Measurements from ENCODE around the gene MRPL57.
A peak's percentile ranks its signal among the peaks of the same experiment; 100 is the strongest.

MRPL57 gene

GRCh38 chr13:21148557-21149258, 27.8 kb upstream of the MRPL57 start:
- Histone ChIP-seq H3K36me3 (ENCODE audit: insufficient read depth, low read length) (peaks cover 55% of the 10 kb centered on the region), H3K79me2 (ENCODE audit: insufficient read depth, low read length) (peaks cover 26% of the 10 kb centered on the region), H3K4me1 (ENCODE audit: insufficient read depth, low read length) (peaks cover 3% of the 10 kb centered on the region), H3K9ac (ENCODE audit: low read depth, low read length) (no peak overlapping the region), H2AFZ (ENCODE audit: low read depth, low read length) (no peak overlapping the region), H3K27ac (ENCODE audit: low read length) (no peak overlapping the region), H3K4me3 (ENCODE audit: low read depth in 1 of 2, low read length in 2 of 2) (no peak overlapping the region), H3K9me3 (ENCODE audit: insufficient read depth, low read length, severe bottlenecking) (no peaks in the 10 kb centered on the region), H3K27me3 (ENCODE audit: insufficient read depth, low read length, poor library complexity) (no peaks in the 10 kb centered on the region), H4K20me1 (ENCODE audit: insufficient read depth, low read length) (peaks cover 23% of the 10 kb centered on the region), H3K4me2 (ENCODE audit: insufficient read depth, low read length) (no peak overlapping the region)
- ATAC-seq (ENCODE audit: insufficient read depth, low read depth) (no peak), DNase-seq (no peak)
- TF ChIP-seq CTCF (IDR thresholded peaks at IDR 0.05; ENCODE audit: borderline replicate concordance, extremely low read depth, low read length, poor library complexity, severe bottlenecking): no peak
- TF ChIP-seq EZH2 (IDR thresholded peaks at IDR 0.05; ENCODE audit: borderline replicate concordance, low read depth, low read length, severe bottlenecking): no peak

- H4K20me1 ChIP-seq (ENCODE audit: insufficient read depth, low read length): peaks cover 18% of the 10 kb centered on the region; the same call in 1 of the 2 replicates
- no peak for TF ChIP-seq CTCF (IDR thresholded peaks at IDR 0.05; ENCODE audit: borderline replicate concordance, extremely low read depth, low read length, poor library complexity, severe bottlenecking)
- TF ChIP-seq EZH2 (IDR thresholded peaks at IDR 0.05; ENCODE audit: borderline replicate concordance, low read depth, low read length, severe bottlenecking): no peak
Observed at GRCh38 chr13:21149568-21149967, 26.9 kb upstream of the MRPL57 start.

GRCh38 chr13:21150013-21150412, 26.4 kb upstream of the MRPL57 start:
- no peak overlapping the region for H3K27ac ChIP-seq (ENCODE audit: low read length)
- H3K9me3 ChIP-seq (ENCODE audit: insufficient read depth, low read length, severe bottlenecking): no peaks in the 10 kb centered on the region
- peaks cover 13% of the 10 kb centered on the region for H3K79me2 ChIP-seq (ENCODE audit: insufficient read depth, low read length)
- no peak overlapping the region for H3K9ac ChIP-seq (ENCODE audit: low read depth, low read length)
- H4K20me1 ChIP-seq (ENCODE audit: insufficient read depth, low read length): peaks cover 16% of the 10 kb centered on the region; the same call in 1 of the 2 replicates
- no peak for DNase-seq
- no peak overlapping the region for H3K4me3 ChIP-seq (ENCODE audit: low read depth in 1 of 2, low read length in 2 of 2)
- ATAC-seq (ENCODE audit: insufficient read depth, low read depth): no peak
- H3K4me2 ChIP-seq (ENCODE audit: insufficient read depth, low read length): no peak overlapping the region
- no peak for TF ChIP-seq CTCF (IDR thresholded peaks at IDR 0.05; ENCODE audit: borderline replicate concordance, extremely low read depth, low read length, poor library complexity, severe bottlenecking)
- no peak for TF ChIP-seq EZH2 (IDR thresholded peaks at IDR 0.05; ENCODE audit: borderline replicate concordance, low read depth, low read length, severe bottlenecking)
- peaks cover 54% of the 10 kb centered on the region for H3K36me3 ChIP-seq (ENCODE audit: insufficient read depth, low read length)
- no peak overlapping the region for H2AFZ ChIP-seq (ENCODE audit: low read depth, low read length)
- no peaks in the 10 kb centered on the region for H3K27me3 ChIP-seq (ENCODE audit: insufficient read depth, low read length, poor library complexity)
- no peaks in the 10 kb centered on the region for H3K4me1 ChIP-seq (ENCODE audit: insufficient read depth, low read length)

More at GRCh38 chr13:21149568-21149967, 26.9 kb upstream of the MRPL57 start:
- H3K9me3 ChIP-seq (ENCODE audit: insufficient read depth, low read length, severe bottlenecking): no peaks in the 10 kb centered on the region
- peak; percentile 38; the same call in 2 of the 3 replicates for ATAC-seq (ENCODE audit: insufficient read depth, low read depth)
- H3K79me2 ChIP-seq (ENCODE audit: insufficient read depth, low read length): peaks cover 18% of the 10 kb centered on the region
- H3K4me1 ChIP-seq (ENCODE audit: insufficient read depth, low read length): no peaks in the 10 kb centered on the region
- no peak for DNase-seq
- H3K27me3 ChIP-seq (ENCODE audit: insufficient read depth, low read length, poor library complexity): no peaks in the 10 kb centered on the region
- no peak overlapping the region for H2AFZ ChIP-seq (ENCODE audit: low read depth, low read length)
- H3K27ac ChIP-seq (ENCODE audit: low read length): no peak overlapping the region
- no peak overlapping the region for H3K4me2 ChIP-seq (ENCODE audit: insufficient read depth, low read length)
- no peak overlapping the region for H3K9ac ChIP-seq (ENCODE audit: low read depth, low read length)
- peaks cover 54% of the 10 kb centered on the region for H3K36me3 ChIP-seq (ENCODE audit: insufficient read depth, low read length)
- no peak overlapping the region for H3K4me3 ChIP-seq (ENCODE audit: low read depth in 1 of 2, low read length in 2 of 2)

Data from DND-41 (cell line).